SIG-M5 (cell line): ENCODE measurements around the gene IDE.

Experiments
- DNase-seq: peaks from one replicate; lab custom pipeline; 2025; lab: John Stamatoyannopoulos, UW

The IDE gene

GRCh38 chr10:92567952-92568600, 5.8 kb downstream of the IDE start:
- DNase-seq: no peak

GRCh38 chr10:92562424-92562823, 11.5 kb downstream of the IDE start:
- no peak for DNase-seq

- no peak for DNase-seq
These were observed 14.8 kb downstream of the IDE start for GRCh38 chr10:92559046-92559445.

GRCh38 chr10:92553959-92554358, 19.9 kb downstream of the IDE start:
- no peak for DNase-seq

- no peak for DNase-seq
These were observed 21.6 kb downstream of the IDE start for GRCh38 chr10:92552310-92552709.

GRCh38 chr10:92550924-92551323, 23.0 kb downstream of the IDE start:
- DNase-seq: no peak

- DNase-seq: no peak
These were observed 26.2 kb downstream of the IDE start for GRCh38 chr10:92547676-92548075.

DNA sequence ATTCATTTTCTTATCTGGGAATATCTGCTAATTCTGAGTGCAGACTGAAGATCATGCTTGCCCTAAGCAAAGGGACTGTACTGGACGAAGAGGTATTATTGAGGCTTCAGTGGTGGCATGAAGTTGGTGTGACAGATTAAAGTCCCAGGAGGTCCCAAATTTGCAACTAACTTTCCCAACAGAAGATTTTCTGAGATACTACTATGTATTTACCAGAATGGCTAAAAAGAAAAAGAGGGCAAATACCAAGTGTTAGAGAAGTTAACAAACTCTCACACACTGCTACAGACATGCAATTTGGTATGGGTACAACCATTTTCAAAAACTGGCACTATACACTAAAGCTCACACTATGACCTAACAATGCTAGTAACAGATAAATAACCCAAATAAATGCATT, 28.3 kb downstream of the IDE start:
- no peak for DNase-seq

- DNase-seq: peak; percentile 69
These were observed 29.6 kb downstream of the IDE start for GRCh38 chr10:92544296-92544695.

DNA sequence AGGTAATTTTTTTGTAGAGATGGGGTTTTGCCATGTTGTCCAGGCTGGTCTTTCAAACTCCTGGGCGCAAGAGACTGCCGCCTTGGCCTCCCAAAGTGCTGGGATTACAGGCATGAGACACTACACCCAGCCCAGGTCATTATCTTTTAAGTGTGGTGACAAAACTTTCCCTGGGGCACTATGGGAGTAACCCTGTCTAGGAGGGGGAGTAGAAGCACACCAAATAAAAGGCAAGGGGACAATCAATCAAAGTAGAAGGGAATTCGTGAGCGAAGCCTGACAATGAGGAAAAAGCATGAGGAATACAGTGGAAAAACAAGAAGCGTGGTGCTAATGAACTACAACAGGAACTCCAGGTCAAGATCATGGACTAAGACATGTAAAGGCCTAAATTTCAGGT, 31.4 kb downstream of the IDE start:
- DNase-seq: no peak

DNA sequence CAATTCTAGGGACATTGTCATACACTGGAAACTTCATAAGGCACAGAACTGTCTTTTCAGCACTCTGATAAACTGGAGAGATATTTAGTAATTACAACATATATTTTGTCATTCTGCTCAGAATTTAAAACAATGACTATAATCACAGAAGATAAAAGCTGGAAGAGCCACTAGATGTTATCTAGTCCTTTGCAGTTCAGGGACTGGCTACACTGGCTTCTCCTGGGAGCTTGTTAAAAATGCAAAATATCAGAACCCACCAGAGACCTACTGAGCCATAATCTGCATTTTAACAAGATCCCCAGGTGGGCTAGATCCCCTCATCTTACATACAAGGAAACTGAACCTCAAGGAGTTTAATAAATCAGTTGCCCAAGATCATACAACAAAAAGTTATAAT, 32.3 kb downstream of the IDE start:
- no peak for DNase-seq

DNA sequence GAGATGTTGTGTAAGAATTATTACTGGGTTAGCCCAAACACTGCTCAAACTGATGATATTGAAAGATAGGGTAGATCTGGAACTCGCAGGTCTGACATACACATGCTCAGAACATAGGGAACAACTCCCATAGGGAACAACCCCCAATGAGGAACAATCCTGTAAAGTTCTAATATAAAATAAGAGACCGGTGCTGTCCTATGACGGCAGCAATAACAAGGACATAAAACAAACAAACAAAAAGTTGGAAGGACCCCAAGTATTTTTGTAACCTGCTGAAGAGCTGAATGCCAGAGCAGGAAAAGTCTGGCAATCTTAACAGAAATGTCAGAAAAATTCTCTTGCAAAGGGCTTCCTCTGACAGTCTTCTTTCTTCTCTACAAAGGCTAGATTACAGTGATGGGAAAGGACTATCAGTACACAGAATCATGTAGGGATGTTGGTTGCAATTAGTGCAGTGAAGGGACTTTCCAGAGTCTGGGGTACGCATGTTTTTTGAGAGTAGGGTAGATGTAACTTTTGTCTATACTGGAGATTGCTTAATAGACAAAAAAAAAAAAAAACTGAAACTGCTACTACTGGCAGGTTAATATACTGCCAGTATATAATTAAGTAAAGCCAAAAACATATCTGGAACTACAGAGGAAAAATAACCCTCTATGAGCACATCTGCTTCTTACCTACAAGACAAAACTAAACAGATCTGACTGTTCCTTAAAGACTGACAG, 35.5 kb downstream of the IDE start:
- DNase-seq: no peak

DNA sequence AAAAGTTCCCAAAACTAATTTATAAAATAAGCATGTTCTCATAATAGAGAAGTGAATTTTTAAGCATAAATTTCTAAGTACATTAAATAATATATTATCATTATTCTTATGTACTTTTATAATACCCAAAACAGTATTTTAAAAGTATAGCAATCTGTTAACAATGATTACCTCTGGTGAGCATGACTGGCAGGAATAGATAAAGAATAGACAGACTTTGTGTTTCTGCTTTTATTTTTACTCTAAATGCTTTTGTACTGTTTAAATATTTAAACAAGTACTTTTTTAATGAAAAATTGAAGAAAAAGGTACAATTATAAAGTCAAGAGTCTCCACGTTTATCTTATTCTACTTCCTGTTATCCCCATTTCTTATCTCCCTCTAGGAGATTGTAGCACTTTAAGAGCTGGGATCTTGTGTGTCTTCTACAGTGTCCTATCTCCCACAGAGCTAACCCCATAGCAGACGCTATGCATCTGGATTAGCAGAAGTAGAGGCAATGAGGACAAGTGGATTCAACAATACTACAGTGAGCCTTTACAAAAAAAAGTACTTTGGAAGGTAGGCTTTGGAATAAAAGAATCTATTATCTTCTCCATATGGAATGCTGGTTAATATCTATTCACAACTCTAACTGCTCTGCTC, 42.9 kb downstream of the IDE start:
- no peak for DNase-seq

DNA sequence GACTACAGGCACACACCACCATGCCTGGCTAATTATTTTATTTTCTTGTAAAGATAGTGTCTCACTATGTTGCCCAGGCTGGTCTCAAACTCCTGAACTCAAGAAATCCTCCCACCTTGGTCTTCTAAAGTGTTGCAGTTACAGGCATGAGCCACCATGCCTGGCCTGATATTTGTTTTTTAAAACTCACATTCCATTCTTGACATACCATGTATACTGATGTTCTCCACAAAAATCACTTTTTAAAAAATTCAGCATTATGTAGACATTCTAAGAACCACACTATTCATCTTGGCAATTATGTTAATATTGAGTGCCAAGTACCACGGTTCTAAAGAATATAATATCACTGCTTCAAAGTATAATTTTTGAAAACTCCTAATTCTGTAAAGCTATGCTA, 43.5 kb downstream of the IDE start:
- no peak for DNase-seq

DNA sequence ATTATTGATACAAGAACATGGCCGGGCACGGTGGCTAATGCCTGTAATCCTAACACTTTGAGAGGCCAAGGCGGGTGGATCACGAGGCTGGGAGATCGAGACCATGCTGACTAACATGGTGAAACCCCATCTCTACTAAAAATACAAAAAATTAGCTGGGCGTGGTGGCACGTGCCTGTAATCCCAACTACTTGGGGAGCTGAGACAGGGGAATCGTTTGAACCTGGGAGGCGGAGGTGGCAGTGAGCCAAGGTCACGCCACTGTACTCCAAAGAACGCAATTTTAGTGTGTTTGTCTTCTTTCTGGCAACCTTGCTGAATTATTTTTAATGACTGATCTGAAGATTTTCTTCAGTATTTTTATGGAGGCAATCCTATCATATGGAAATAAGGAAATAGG, 46.2 kb downstream of the IDE start:
- no peak for DNase-seq

DNA sequence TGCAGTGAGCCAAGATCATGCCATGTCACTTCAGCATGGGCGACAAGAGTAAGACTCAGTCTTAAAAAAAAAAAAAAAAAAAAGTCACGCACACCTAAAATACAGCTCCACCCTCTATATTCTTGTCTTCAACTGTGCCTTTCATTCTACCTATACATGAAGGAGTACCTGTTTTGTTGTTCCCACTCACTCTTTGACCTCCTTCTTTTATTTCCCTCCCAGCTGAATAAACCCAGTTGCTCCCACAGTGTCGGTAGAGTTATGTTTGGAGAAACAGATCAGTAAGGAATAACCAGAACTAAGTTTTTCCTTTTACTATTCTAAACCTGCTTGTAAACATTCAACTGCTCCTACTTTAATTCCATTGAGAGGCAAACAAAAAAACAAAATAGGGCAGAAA, 50.3 kb downstream of the IDE start:
- DNase-seq: no peak

GRCh38 chr10:92517034-92517655, 56.7 kb downstream of the IDE start:
- DNase-seq: no peak

DNA sequence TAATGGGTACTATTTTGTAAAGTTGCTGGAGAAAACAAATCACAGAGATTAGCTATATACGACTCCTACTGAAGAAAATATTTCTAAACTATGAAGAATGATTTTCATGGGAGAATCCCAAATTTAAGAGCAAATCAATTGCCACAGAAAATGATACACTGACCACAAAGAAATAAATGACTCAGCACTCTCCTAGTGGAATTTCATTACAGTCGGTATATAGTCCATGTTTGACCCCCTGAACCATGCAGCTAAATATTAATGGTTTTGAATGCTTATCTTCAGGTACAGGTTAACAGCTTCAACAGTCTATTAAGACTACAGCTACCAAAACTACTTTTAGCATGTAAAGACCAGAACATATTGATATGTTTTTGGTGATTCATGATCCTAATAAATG, 65.0 kb downstream of the IDE start:
- DNase-seq: no peak

- no peak for DNase-seq
These were observed 67.6 kb downstream of the IDE start for GRCh38 chr10:92506336-92506735.

DNA sequence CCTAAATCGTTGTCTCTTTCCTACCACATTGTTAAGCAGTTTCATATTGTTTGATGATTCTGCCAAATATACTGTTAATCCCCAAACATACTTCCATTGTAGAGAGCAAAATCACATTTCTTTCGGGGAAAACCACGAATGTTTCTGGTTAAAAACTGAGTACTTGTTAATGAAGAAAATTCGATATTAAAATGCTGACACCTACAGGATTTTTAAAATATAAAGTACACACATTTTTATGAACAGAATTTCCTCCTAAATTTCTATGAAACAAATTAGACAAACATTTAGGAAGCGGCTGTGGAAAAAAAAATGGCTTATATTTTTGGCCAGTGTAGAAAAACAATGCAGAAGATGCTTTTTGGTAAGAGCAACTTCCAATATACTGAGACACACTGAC, 68.8 kb downstream of the IDE start:
- DNase-seq: no peak

DNA sequence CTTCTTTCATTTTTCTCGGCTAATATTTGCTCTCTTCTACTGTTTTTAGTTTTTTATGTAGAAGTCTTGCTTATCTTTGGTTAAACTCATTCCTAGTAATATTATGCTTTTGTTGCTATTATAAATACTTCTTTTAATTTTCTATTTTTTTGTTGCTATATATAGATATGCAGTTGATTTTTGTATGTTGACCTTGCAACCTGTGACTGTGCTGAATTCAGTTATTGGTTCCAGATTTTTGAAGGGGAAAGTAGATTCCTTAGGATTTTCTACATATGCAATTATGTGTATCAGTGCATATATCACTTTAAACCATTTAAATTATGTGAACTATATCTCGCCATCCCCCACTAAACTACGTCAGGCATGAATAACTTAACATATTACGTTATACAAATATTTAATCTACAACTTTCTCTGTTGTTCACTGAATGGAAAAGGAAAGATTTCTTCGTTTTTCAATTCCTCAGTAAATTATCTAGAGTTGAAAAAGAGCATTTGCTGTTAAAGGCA, 71.5 kb downstream of the IDE start:
- DNase-seq: no peak

- DNase-seq: no peak
These were observed 80.5 kb downstream of the IDE start for GRCh38 chr10:92493362-92493761.

GRCh38 chr10:92492748-92493240, 81.1 kb downstream of the IDE start:
- no peak for DNase-seq
